HG02571 (cell line): ENCODE measurements around the gene IFRD2.
"Not testable (repeated sequence)": the region's sequence is repeated elsewhere in the genome, so short reads cannot be mapped to it uniquely, and the experiment has no call there.

Experiments
- ATAC-seq: cut with Tn5 transposase; IDR thresholded peaks from one replicate; pipeline ENCODE4 v1.9.1; 2021; ENCODE audit warnings: mild to moderate bottlenecking, moderate library complexity; ENCODE audit not compliant: unreplicated experiment

The IFRD2 gene

DNA sequence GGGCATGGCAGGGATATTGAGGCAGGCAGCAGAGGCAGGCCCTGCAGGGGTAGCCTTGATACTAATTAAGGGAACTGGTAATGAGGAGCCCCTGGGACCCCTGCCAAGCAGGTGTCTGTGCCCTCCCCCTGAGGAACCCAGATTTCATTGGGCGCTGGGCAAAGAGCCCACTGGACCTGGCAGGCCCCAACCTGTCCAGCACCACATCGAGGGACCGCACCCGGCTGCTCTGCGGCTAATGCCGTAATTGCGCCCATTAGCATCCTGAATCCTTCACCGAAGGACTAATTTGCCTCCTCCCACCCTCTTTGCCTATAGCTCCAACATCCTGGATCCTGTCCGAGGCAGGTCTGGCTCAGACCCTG, 37.0 kb downstream of the IFRD2 start:
- no peak for ATAC-seq

GRCh38 chr3:50254577-50255250, 37.5 kb downstream of the IFRD2 start:
- ATAC-seq = no peak

GRCh38 chr3:50251220-50251619, 41.0 kb downstream of the IFRD2 start:
- no peak for ATAC-seq

GRCh38 chr3:50250514-50250913, 41.7 kb downstream of the IFRD2 start:
- no peak for ATAC-seq

- no peak for ATAC-seq
Observed at GRCh38 chr3:50249457-50249856, 42.8 kb downstream of the IFRD2 start.

- no peak for ATAC-seq
Observed at GRCh38 chr3:50248387-50248786, 43.8 kb downstream of the IFRD2 start.

DNA sequence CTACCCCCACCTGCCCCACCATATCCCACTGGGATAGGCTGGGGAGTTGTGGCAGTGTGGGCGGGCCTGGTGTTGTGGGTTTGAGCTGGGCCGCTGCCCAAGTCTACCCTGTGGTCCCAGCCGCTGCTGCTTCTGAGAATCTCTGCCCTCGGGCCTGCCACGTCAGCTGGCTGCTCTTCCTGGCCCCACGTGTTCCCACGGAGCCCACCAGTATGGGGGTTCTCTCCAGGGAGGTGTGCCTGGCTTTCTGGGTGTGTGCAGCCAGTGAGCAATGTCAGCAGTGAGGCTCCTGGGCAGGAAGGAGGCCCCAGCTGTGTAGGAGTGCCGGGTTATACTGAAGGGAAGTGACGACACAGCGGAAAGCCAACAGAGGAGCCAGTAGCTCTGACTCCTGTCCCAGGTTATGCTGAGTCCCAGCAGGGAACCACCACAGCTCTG, 45.7 kb downstream of the IFRD2 start:
- ATAC-seq = peak; percentile 47

- peak; percentile 63 for ATAC-seq
Observed at GRCh38 chr3:50245831-50246516, 46.3 kb downstream of the IFRD2 start.

GRCh38 chr3:50245251-50245745, 46.9 kb downstream of the IFRD2 start:
- no peak for ATAC-seq

DNA sequence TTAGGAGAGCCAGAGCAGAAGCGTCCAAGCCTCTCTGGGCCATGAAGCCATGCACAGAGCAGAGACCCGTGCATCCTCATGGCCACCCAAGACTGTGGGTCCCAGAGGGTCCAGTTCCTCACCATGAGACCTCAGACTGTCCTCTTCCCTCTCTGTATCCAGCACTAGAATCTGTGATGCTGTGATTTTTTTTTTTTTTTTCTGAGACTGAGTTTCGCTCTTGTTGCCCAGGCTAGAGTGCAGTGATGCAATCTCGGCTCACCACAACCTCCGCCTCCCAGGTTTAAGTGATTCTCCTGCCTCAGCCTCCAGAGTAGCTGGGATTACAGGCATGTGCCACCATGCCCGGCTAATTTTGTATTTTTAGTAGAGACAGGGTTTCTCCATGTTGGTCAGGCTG, 47.4 kb downstream of the IFRD2 start:
- not testable (repeated sequence) for ATAC-seq

GRCh38 chr3:50243543-50243895, 48.7 kb downstream of the IFRD2 start:
- ATAC-seq = no peak

DNA sequence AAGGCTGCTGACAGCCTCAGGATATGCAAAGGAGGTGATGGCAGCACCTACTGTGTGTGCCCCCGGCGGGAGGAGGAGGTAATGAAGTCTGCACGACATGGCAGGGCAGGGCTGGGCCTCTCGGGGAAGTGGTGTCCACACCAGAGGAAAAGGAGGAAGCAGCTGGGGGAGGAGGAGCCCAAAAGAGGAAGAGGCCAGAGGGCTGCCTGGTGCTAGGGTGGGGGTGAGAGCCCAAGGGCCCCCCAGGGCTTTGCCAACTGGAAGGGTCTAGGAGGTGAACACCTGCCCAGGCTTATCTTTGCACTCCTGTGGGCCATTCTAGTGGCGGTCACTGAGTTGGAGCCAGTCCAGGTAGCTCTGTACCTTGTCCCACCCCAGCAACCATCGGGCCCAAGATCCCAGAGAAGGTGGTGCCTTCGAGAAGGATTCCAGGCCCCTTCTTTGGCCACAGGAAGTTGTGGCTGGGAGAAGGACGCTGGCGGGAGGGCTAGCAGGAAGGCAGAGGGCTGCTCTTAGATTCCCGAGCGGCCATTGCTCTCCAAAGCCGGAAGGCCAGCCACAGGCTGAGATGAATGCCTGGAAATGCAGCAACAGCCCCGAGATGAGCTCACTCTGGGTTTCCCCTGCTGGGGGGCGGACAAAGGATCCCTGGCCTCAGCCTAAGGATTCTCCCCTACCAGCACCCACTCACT, 49.2 kb downstream of the IFRD2 start:
- ATAC-seq = no peak

- ATAC-seq = no peak
Observed at GRCh38 chr3:50242381-50242770, 49.9 kb downstream of the IFRD2 start.

- ATAC-seq = no peak
Observed at GRCh38 chr3:50241713-50242380, 50.4 kb downstream of the IFRD2 start.

GRCh38 chr3:50241163-50241562, 51.1 kb downstream of the IFRD2 start:
- no peak for ATAC-seq

DNA sequence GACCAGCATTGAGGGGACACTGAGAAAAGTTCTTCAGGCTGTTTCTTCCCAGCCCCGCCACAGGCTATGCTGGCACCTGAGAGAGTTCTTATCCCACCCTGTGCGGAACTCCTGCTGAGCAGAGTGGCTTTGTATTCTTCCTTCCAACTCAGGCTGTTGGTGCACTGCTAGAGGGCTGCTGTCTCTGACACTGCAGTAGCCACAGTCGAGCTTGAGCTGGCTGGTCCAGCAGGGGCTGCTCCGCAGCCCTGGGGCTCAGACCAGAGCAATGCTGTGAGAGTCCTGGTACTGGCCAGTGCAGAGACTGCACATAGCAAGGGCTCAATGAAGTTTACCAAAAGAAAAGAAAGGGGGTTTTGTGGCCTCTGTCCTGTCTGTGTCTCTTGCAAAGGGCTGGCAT, 52.6 kb downstream of the IFRD2 start:
- no peak for ATAC-seq

DNA sequence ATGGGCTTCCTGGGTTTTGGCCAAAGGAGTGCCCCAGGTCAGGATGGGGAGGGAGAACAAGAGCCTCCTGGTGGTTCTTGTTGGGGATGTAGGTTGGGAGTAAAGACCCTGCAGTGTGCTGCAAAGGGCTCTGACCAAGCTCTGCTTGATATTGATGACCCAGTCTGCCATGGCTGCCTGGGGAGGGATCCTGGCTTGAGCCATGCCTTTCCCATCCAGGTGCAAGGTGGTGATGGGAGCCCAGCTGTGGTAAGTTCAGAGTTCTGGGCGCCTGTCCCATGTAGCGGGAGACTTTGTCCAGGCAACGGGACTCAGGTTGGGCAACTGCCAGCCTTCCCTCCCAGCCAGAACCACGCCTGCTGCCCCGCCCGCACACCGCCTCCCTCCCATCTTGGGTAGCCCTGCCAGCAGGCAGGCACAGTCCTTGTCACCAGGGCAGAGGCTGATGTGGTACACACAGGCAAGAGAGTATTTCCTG, 53.6 kb downstream of the IFRD2 start:
- ATAC-seq = no peak

- ATAC-seq = no peak
Observed at GRCh38 chr3:50237754-50238548, 54.3 kb downstream of the IFRD2 start.
